GM21619 (cell line): ENCODE measurements around the gene SLC13A5.
"Not testable (repeated sequence)": the region's sequence is repeated elsewhere in the genome, so short reads cannot be mapped to it uniquely, and the experiment has no call there.

Experiments
- ATAC-seq: cut with Tn5 transposase; IDR thresholded peaks from one replicate; pipeline ENCODE4 v1.9.1; 2021; ENCODE audit not compliant: unreplicated experiment

The SLC13A5 gene

GRCh38 chr17:6711081-6711674 is 2.0 kb downstream of the SLC13A5 start:
- ATAC-seq, result no peak

- ATAC-seq, result no peak
Measured at GRCh38 chr17:6710317-6710716, 2.9 kb downstream of the SLC13A5 start.

GRCh38 chr17:6708357-6708961 is 4.7 kb downstream of the SLC13A5 start:
- ATAC-seq, result no peak

GRCh38 chr17:6706996-6707395 is 6.2 kb downstream of the SLC13A5 start:
- ATAC-seq, result no peak

GRCh38 chr17:6706499-6706898 is 6.7 kb downstream of the SLC13A5 start:
- ATAC-seq, result no peak

GRCh38 chr17:6704470-6705052 is 8.6 kb downstream of the SLC13A5 start:
- ATAC-seq, result no peak

GRCh38 chr17:6703751-6704150 is 9.4 kb downstream of the SLC13A5 start:
- no peak for ATAC-seq

- no peak for ATAC-seq
Measured at GRCh38 chr17:6702567-6703215, 10.5 kb downstream of the SLC13A5 start.

GRCh38 chr17:6701719-6702118 is 11.4 kb downstream of the SLC13A5 start:
- ATAC-seq, result no peak

- no peak for ATAC-seq
Measured at GRCh38 chr17:6700948-6701307, 12.2 kb downstream of the SLC13A5 start.

GRCh38 chr17:6699997-6700947 is 12.9 kb downstream of the SLC13A5 start:
- ATAC-seq, result no peak

- no peak for ATAC-seq
Measured at GRCh38 chr17:6698004-6698403, 15.2 kb downstream of the SLC13A5 start.

GRCh38 chr17:6696906-6697305 is 16.3 kb downstream of the SLC13A5 start:
- no peak for ATAC-seq

- ATAC-seq, result no peak
Measured at GRCh38 chr17:6695565-6695964, 17.6 kb downstream of the SLC13A5 start.

GRCh38 chr17:6695051-6695450 is 18.1 kb downstream of the SLC13A5 start:
- ATAC-seq, result no peak

GRCh38 chr17:6691958-6692357 is 21.2 kb downstream of the SLC13A5 start:
- ATAC-seq, result not testable (repeated sequence)

GRCh38 chr17:6691546-6691945 is 21.6 kb downstream of the SLC13A5 start:
- ATAC-seq, result no peak

- ATAC-seq, result no peak
Measured at GRCh38 chr17:6690641-6691040, 22.5 kb downstream of the SLC13A5 start.

GRCh38 chr17:6688944-6689343 is 24.2 kb downstream of the SLC13A5 start:
- no peak for ATAC-seq

- ATAC-seq, result no peak
Measured at GRCh38 chr17:6686026-6686425, 27.1 kb downstream of the SLC13A5 start.
